Mesendoderm (in vitro differentiated cells): ENCODE measurements around the gene SLC27A3.

ENCODE experiments used
- DNase-seq: peaks from one replicate; pipeline ENCODE4 v3.0.0; 2013
- H2AK5ac ChIP-seq: 2 replicates; pipeline ENCODE4 v1.6.1; 2013; ENCODE audit warnings: low read length, inconsistent platforms
- H2BK120ac ChIP-seq: 2 replicates; pipeline ENCODE4 v1.6.1; 2013; ENCODE audit warnings: low read depth, mild to moderate bottlenecking, low read length, moderate library complexity, mixed read lengths
- H2BK15ac ChIP-seq: replicated peaks from 2 replicates; pipeline ENCODE4 v1.6.1; 2013; ENCODE audit warnings: low read depth, mild to moderate bottlenecking, moderate library complexity
- H2BK5ac ChIP-seq: 2 replicates; pipeline ENCODE4 v1.6.1; 2013; ENCODE audit warnings: low read length, inconsistent platforms
- H3K18ac ChIP-seq: 2 replicates; pipeline ENCODE4 v1.6.1; 2013; ENCODE audit warnings: mild to moderate bottlenecking, low read length, mixed read lengths
- H3K23ac ChIP-seq: one replicate; pipeline ENCODE4 v1.6.1; 2013; ENCODE audit warnings: low read length
- H3K27ac ChIP-seq: 2 replicates; pipeline ENCODE4 v1.5.1; 2013; ENCODE audit warnings: low read depth, mild to moderate bottlenecking, inconsistent platforms, low read length, moderate library complexity
- H3K27me3 ChIP-seq: 2 replicates; pipeline ENCODE4 v1.6.1; 2013; ENCODE audit warnings: low read length, control low read depth, mild to moderate bottlenecking, inconsistent platforms; ENCODE audit not compliant: insufficient read depth, poor library complexity
- H3K36me3 ChIP-seq: 2 replicates; pipeline ENCODE4 v1.6.1; 2013; ENCODE audit warnings: low read length, inconsistent platforms; ENCODE audit not compliant: control insufficient read depth, insufficient read depth
- H3K4ac ChIP-seq: one replicate; pipeline ENCODE4 v1.6.1; 2013; ENCODE audit warnings: low read depth, mild to moderate bottlenecking, low read length, moderate library complexity
- H3K4me1 ChIP-seq: 2 replicates; pipeline ENCODE4 v1.6.1; 2013; ENCODE audit warnings: low read depth, low read length, inconsistent platforms; ENCODE audit not compliant: control insufficient read depth
- H3K4me2 ChIP-seq: 2 replicates; pipeline ENCODE4 v1.6.1; 2013; ENCODE audit warnings: low read length
- H3K4me3 ChIP-seq: 2 replicates; pipeline ENCODE4 v1.5.1; 2013; ENCODE audit warnings: mild to moderate bottlenecking, low read length
- H3K56ac ChIP-seq: one replicate; pipeline ENCODE4 v1.6.1; 2013; ENCODE audit warnings: low read length
- H3K79me1 ChIP-seq: 2 replicates; pipeline ENCODE4 v1.6.1; 2013; ENCODE audit warnings: low read length, inconsistent platforms
- H3K79me2 ChIP-seq: 2 replicates; pipeline ENCODE4 v1.6.1; 2013; ENCODE audit warnings: mild to moderate bottlenecking, low read length; ENCODE audit not compliant: control insufficient read depth, insufficient read depth
- H3K9ac ChIP-seq: 2 replicates; pipeline ENCODE4 v1.6.1; 2013; ENCODE audit warnings: low read length, inconsistent platforms
- H4K5ac ChIP-seq: one replicate; pipeline ENCODE4 v1.6.1; 2013; ENCODE audit warnings: low read length
- H4K8ac ChIP-seq: one replicate; pipeline ENCODE4 v1.6.1; 2013; ENCODE audit warnings: low read depth, mild to moderate bottlenecking, control low read depth, low read length, moderate library complexity
- WGBS: extraction: QIAGEN DNeasy Blood & Tissue Kit; methylation state at CpG from one replicate; pipeline ENCODE4 v1.1.7; 2013; ENCODE audit warnings: low lambda C conversion rate, missing lambda C conversion rate; ENCODE audit not compliant: insufficient coverage; ENCODE audit errors: extremely low coverage; 5-methylcytosine and 5-hydroxymethylcytosine counted together

Gene SLC27A3

DNA sequence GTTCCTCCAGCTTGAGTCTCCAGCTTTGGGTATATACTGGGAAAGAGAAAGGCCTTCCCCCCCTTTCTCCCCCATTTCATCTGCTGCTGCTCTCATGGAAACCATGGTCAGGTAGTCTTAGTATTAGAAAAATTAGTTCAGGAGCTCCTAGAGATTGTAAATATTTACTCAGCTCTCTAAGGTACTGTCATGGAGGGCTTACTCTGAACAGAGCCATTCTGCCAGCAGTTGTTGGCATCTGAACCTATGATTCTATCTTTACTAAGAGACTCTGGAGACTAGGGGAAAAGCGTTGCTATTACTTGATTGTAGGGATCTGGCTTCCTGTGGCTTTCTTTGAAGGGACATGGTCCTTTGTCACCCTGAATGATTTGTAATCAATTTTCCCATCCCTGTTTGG, 41.2 kb upstream of the SLC27A3 start:
- H3K23ac ChIP-seq = no peak overlapping the region
- no peak overlapping the region for H3K56ac ChIP-seq
- H3K4me1 ChIP-seq = peaks cover 5% of the 10 kb centered on the region
- no peak overlapping the region for H2BK120ac ChIP-seq
- H4K5ac ChIP-seq = no peak overlapping the region
- H2BK5ac ChIP-seq = no peak overlapping the region
- H3K79me1 ChIP-seq = peaks cover 9% of the 10 kb centered on the region
- no peak overlapping the region for H3K27ac ChIP-seq
- H3K79me2 ChIP-seq = peaks cover 5% of the 10 kb centered on the region
- H3K27me3 ChIP-seq = no peaks in the 10 kb centered on the region
- no peak overlapping the region for H3K4me2 ChIP-seq
- H3K4me3 ChIP-seq = no peak overlapping the region
- H2BK15ac ChIP-seq = no peak overlapping the region
- no peak overlapping the region for H3K4ac ChIP-seq
- no peak overlapping the region for H4K8ac ChIP-seq
- H2AK5ac ChIP-seq = no peak overlapping the region
- H3K18ac ChIP-seq = no peak overlapping the region
- H3K9ac ChIP-seq = no peak overlapping the region
- no peaks in the 10 kb centered on the region for H3K36me3 ChIP-seq
- WGBS = no CpG with 5 or more reads among the region's 1 CpG
- DNase-seq = no peak

DNA sequence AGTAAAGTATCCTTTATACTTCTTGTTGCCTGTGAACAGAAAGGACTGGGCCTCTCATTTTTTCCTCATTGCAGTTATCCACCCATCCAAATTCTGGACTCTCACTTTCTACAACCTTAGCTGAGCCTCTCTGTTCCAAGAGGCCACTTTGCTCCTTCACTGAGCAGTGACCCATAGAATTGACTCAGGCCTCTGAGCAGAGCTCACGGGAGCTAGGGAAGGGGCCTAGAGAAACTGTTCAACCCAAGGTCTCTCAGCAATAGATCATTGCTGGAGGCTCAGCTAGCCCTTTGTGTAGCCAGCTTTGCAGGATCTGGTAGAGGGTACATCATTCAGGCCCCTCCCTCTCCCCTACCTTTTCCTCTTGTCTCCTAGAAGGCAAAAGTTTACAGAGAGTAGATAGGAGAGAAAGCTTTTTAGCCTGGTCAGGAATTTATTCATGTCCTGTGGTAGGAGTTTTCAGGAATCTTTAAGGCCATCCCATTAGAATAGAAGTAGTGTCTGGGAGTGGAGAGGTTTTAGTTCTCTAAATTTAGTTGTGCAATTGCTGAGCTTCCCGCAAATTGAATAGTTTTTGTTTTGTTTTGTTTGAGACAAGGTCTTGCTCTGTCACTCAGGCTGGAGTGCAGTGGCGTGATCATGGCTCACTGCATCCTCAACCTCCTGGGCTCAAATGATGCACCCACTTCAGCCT, 40.7 kb upstream of the SLC27A3 start:
- Histone ChIP-seq H3K18ac (no peak overlapping the region), H3K23ac (no peak overlapping the region), H3K9ac (peak overlapping the region; percentile 41), H3K27me3 (no peaks in the 10 kb centered on the region), H3K4ac (no peak overlapping the region), H3K4me3 (no peak overlapping the region), H3K36me3 (no peaks in the 10 kb centered on the region), H2BK120ac (no peak overlapping the region), H3K79me1 (peaks cover 5% of the 10 kb centered on the region), H3K56ac (peak overlapping the region; percentile 35), H3K4me1 (peaks cover 2% of the 10 kb centered on the region), H2BK5ac (peak overlapping the region; percentile 25), H3K4me2 (no peak overlapping the region), H4K8ac (no peak overlapping the region), H3K27ac (peak overlapping the region; percentile 22), H4K5ac (peak overlapping the region; percentile 44), H2BK15ac (no peak overlapping the region), H2AK5ac (no peak overlapping the region), H3K79me2 (peaks cover 2% of the 10 kb centered on the region)
- no peak for DNase-seq
- WGBS = no CpG with 5 or more reads among the region's 3 CpGs

DNA sequence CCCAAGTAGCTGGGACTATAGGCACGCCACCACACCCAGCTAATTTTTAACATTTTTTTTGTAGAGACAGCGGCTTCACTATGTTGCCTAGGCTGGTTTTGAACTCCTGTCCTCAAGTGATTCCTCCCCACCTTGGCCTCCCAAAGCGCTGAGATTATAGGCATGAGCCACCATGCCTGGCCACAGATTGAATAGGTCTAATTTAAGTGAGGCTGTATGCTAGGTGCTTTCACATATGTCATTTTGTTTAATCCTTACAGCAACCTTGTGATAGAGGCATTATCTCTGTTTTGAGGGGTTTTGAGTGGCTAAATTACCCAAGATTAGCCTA, 40.2 kb upstream of the SLC27A3 start:
- Histone ChIP-seq H3K27ac (no peak overlapping the region), H4K5ac (no peak overlapping the region), H3K9ac (no peak overlapping the region), H2BK15ac (no peak overlapping the region), H3K79me2 (peaks cover 2% of the 10 kb centered on the region), H3K23ac (no peak overlapping the region), H2BK5ac (no peak overlapping the region), H2AK5ac (no peak overlapping the region), H3K4me3 (no peak overlapping the region), H4K8ac (no peak overlapping the region), H3K4me1 (peaks cover 2% of the 10 kb centered on the region), H3K4ac (no peak overlapping the region), H3K36me3 (no peaks in the 10 kb centered on the region), H3K79me1 (peaks cover 5% of the 10 kb centered on the region), H3K56ac (no peak overlapping the region), H3K27me3 (no peaks in the 10 kb centered on the region), H3K4me2 (no peak overlapping the region), H2BK120ac (no peak overlapping the region), H3K18ac (no peak overlapping the region)
- no CpG with 5 or more reads among the region's 3 CpGs for WGBS
- DNase-seq = no peak

DNA sequence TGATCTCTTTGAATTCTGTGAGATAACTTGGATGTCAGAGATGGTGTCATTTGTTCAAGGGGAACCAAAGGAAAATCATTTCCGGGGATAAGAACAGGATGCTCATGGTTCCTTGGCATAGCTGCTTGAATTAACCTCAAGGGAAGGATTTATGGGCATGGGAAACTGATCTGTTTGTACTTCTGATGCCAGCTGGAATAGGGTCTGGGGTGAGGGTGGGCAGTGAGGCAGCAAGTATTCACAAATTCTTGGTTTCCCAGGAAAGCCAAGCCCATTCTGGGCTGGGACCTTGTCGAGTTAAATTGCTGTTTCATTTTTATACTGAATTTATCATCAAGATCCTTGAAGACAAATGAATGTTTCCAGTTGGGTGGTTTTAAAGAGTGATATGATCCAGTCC, 33.2 kb upstream of the SLC27A3 start:
- Histone ChIP-seq H3K18ac (peak overlapping the region; percentile 24), H3K36me3 (peaks cover 4% of the 10 kb centered on the region), H4K5ac (no peak overlapping the region), H2BK15ac (no peak overlapping the region), H2BK120ac (no peak overlapping the region), H3K4me3 (no peak overlapping the region), H3K4ac (no peak overlapping the region), H3K27me3 (no peaks in the 10 kb centered on the region), H3K27ac (no peak overlapping the region), H3K79me2 (no peaks in the 10 kb centered on the region), H3K79me1 (no peaks in the 10 kb centered on the region), H3K4me2 (no peak overlapping the region), H3K23ac (no peak overlapping the region), H3K56ac (no peak overlapping the region), H3K9ac (no peak overlapping the region), H4K8ac (no peak overlapping the region), H2AK5ac (no peak overlapping the region), H3K4me1 (peaks cover 22% of the 10 kb centered on the region), H2BK5ac (no peak overlapping the region)
- WGBS = no CpG with 5 or more reads among the region's 2 CpGs
- DNase-seq = no peak

DNA sequence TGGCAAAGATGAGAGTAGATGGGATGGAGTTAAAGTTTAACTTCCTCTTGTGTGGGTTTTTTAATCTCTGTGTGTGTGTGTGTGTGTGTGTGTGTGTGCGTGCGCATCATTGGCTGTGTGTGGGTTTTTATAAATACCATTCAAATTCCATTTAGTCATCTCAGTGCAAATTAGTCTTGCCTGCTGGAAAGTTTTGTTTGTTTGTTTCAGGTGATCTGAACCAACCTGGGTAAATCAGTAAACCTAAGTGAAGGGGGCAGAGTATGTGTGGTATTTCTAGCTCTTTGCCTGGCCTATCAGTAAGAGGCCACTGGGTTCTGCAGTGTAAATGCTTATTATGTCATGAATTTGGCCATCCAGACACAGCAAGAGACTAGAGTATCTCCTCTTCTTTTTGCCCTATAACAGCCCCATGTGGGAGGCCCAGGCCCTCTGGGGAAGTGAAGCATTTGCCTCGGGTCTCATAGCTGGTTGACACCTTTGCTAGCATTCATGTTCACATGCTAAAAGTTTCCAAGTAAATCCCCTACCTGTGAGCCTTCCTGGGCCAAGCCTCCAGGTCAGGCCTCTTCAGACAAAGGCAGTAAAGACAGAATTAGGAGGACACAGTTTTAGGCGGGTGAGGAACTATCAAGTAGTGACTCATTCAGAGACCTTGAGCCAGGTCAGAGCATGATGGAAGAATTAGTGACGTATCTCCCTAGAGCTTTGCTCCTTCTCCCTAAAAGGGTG, 32.6 kb upstream of the SLC27A3 start:
- Histone ChIP-seq H3K56ac (no peak overlapping the region), H3K4me1 (peaks cover 25% of the 10 kb centered on the region), H3K4me2 (no peak overlapping the region), H2BK5ac (no peak overlapping the region), H4K5ac (no peak overlapping the region), H2AK5ac (no peak overlapping the region), H3K27me3 (no peaks in the 10 kb centered on the region), H3K4me3 (no peak overlapping the region), H3K4ac (no peak overlapping the region), H2BK15ac (no peak overlapping the region), H3K27ac (peak overlapping the region; percentile 16), H4K8ac (no peak overlapping the region), H3K79me2 (no peaks in the 10 kb centered on the region), H2BK120ac (peak overlapping the region; percentile 8), H3K23ac (no peak overlapping the region), H3K36me3 (peaks cover 4% of the 10 kb centered on the region), H3K9ac (no peak overlapping the region), H3K18ac (peak overlapping the region; percentile 4), H3K79me1 (no peaks in the 10 kb centered on the region)
- DNase-seq = peak; percentile 30
- no CpG with 5 or more reads among the region's 5 CpGs for WGBS
